Heart left ventricle (tissue), 13 donors: ENCODE measurements around the gene PPA1.

Experiments
- CTCF ChIP-seq, 12 donors: fragments of 200-600 bp; sonication (generic) in 4 of 12; IDR thresholded peaks; one replicate each; pipeline versions ENCODE4 v1.5.0 to v1.8.0; 2018 to 2022; ENCODE audit warnings: antibody characterized with exemption in 12 of 12, mild to moderate bottlenecking in 5 of 12
- POLR2A ChIP-seq, 2 donors: fragments of 450-650 bp; IDR thresholded peaks; one replicate each; pipeline ENCODE4 v1.6.1; 2017; ENCODE audit warnings: antibody characterized with exemption in 2 of 2, mild to moderate bottlenecking in 2 of 2, moderate library complexity in 2 of 2
- donor health status: ischemic (EF 13 %, LVEDD 7.1; RV severe dilation, severe dysfunction).
- donor health status: DM: no; HTN: yes; CAD: no.
- donor health status: DM: no; HTN: no; CAD: no.
- donor health status: ischemic (EF 25% LVEDD 6.9; RV normal size, moderate dysfunction).
- donor health status: ischemic (EF 25% LVEDD 5.7; RV mildly dilated, moderate dysfunction).
- donor health status: ischemic (EF 35%, LVEDD 5.7; RV mildly dilated, moderate dysfunction).
- donor health status: nonischemic (EF 11% LVEDD 7.7; RV severe dilation, severe dysfunction).
- donor health status: DM: yes; HTN: yes; CAD: no.
- donor health status: PGD.
- donor health status: ischemic (EF 29% LVEDD 5.4; RV normal size, mild dysfunction).
- donor health status: nonischemic (EF 23%, LVEDD 6.1; RV moderate dilation, normal function).

- TF ChIP-seq POLR2A (IDR thresholded peaks at IDR 0.05) (no peak), CTCF (IDR thresholded peaks at IDR 0.05) (no peak)
These were observed 35.8 kb downstream of the PPA1 start for GRCh38 chr10:70197235-70197945.
